ENCODE measurements around the gene BBS4.

- no peak for TF ChIP-seq CTCF (IDR thresholded peaks at IDR 0.05)
- TF ChIP-seq POLR2A (IDR thresholded peaks at IDR 0.05) = no peak
Observed at GRCh38 chr15:72764656-72765055, 78.6 kb downstream of the BBS4 start.
